HT-29 (cell line): ENCODE results near the gene FRG2B. TPM values are rescaled to one million over a fixed set of nuclear protein-coding genes. Genes with fewer than 3 reads are reported as not detected.
"Not testable (repeated sequence)": the region's sequence is repeated elsewhere in the genome, so short reads cannot be mapped to it uniquely, and the experiment has no call there.

Experiments used
- DNase-seq: peaks from one replicate; pipeline ENCODE4 v3.0.0-alpha.2; 2015; ENCODE audit warnings: low spot score
- total RNA-seq: library from RNA; depleted of rRNA; stranded (reverse); fragments of >200 nt; shearing (Covaris generic); gene quantifications from 2 replicates; pipeline ENCODE4 v1.2.3, GENCODE V29; 2014; rRNA removed

FRG2B gene
- not detected in 2 replicates for total RNA-seq

- not testable (repeated sequence) for DNase-seq
Observed at GRCh38 chr10:133626695-133627094, at the start of gene FRG2B. TSS of gene FRG2B (minus strand) at chr10:133626795. CDS start at chr10:133626742, 53 bp downstream.

- DNase-seq, result not testable (repeated sequence)
Observed at GRCh38 chr10:133667446-133667845, 40.9 kb upstream of the FRG2B start.

GRCh38 chr10:133663544-133664160 lies 37.1 kb upstream of the FRG2B start:
- not testable (repeated sequence) for DNase-seq

- DNase-seq, result not testable (repeated sequence)
Observed at GRCh38 chr10:133661122-133661521, 34.5 kb upstream of the FRG2B start.

- not testable (repeated sequence) for DNase-seq
Observed at GRCh38 chr10:133660516-133660915, 33.9 kb upstream of the FRG2B start.

- not testable (repeated sequence) for DNase-seq
Observed at GRCh38 chr10:133657276-133657675, 30.7 kb upstream of the FRG2B start.

- not testable (repeated sequence) for DNase-seq
Observed at GRCh38 chr10:133648872-133649455, 22.4 kb upstream of the FRG2B start.

GRCh38 chr10:133647075-133647748 lies 20.6 kb upstream of the FRG2B start:
- DNase-seq, result not testable (repeated sequence)

GRCh38 chr10:133637846-133638235 lies 11.2 kb upstream of the FRG2B start:
- DNase-seq, result not testable (repeated sequence)

GRCh38 chr10:133637202-133637845 lies 10.7 kb upstream of the FRG2B start:
- not testable (repeated sequence) for DNase-seq

GRCh38 chr10:133630723-133631249 lies 4.2 kb upstream of the FRG2B start:
- not testable (repeated sequence) for DNase-seq

GRCh38 chr10:133622544-133622943 lies 4.1 kb downstream of the FRG2B start:
- not testable (repeated sequence) for DNase-seq

GRCh38 chr10:133618851-133619250 lies 7.7 kb downstream of the FRG2B start:
- no peak for DNase-seq

- DNase-seq, result no peak
Observed at GRCh38 chr10:133617196-133617595, 9.4 kb downstream of the FRG2B start.

GRCh38 chr10:133616371-133617130 lies 10.0 kb downstream of the FRG2B start:
- DNase-seq, result no peak

- no peak for DNase-seq
Observed at GRCh38 chr10:133614830-133615580, 11.6 kb downstream of the FRG2B start.

- DNase-seq, result no peak
Observed at GRCh38 chr10:133613699-133614098, 12.9 kb downstream of the FRG2B start.

GRCh38 chr10:133611079-133611478 lies 15.5 kb downstream of the FRG2B start:
- DNase-seq, result no peak

GRCh38 chr10:133608855-133609254 lies 17.7 kb downstream of the FRG2B start:
- peak; percentile 5 for DNase-seq

GRCh38 chr10:133603434-133603833 lies 23.2 kb downstream of the FRG2B start:
- DNase-seq, result not testable (repeated sequence)
